NCI-H748 (cell line): ENCODE measurements around the gene DPH3.

Experiments
- DNase-seq: peaks from one replicate; lab custom pipeline; 2025; ENCODE audit not compliant: unreplicated experiment; lab: John Stamatoyannopoulos, UW

Gene DPH3

GRCh38 chr3:16294844-16295243, 30.1 kb upstream of the DPH3 start:
- DNase-seq: no peak

DNA sequence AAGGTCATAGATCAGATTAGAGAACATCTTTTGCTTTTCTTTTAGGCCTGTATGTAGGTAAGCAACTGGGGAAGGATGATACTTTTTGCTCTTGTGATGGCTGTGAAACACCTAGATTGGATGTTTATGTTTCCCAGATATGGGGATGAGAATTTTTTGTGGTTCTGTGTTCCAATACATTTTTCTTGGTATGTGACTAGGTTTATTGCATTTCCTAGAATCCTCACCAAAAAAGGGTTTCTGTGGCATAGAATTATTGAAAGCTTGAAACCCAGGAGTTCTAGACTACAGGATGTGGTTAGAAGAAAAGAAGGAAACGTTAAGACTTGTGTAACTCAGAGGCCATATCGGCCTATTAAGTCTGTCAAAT, 26.1 kb upstream of the DPH3 start:
- no peak for DNase-seq

GRCh38 chr3:16290007-16290826, 25.5 kb upstream of the DPH3 start:
- peak; percentile 30 for DNase-seq

GRCh38 chr3:16289144-16289889, 24.6 kb upstream of the DPH3 start:
- DNase-seq: no peak

DNA sequence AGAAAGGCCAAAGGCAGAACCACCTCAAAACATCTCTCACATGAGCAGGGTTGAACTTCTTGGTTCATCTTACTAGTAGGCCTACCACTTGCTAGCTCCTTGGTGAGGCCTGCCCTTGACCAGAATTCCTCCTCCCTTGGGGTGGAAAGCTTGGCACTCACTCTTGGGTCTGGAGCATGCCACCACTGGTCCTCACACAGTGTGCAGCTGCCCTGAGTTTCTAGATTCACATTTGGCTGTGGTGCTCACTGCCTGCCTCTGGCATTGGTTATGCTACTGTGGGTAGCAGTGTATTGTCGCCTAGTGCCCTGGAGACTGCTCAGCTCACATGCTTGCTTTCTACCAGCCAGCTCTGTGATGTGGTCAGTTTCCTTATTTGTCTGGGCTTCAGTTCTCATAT, 23.9 kb upstream of the DPH3 start:
- no peak for DNase-seq

DNA sequence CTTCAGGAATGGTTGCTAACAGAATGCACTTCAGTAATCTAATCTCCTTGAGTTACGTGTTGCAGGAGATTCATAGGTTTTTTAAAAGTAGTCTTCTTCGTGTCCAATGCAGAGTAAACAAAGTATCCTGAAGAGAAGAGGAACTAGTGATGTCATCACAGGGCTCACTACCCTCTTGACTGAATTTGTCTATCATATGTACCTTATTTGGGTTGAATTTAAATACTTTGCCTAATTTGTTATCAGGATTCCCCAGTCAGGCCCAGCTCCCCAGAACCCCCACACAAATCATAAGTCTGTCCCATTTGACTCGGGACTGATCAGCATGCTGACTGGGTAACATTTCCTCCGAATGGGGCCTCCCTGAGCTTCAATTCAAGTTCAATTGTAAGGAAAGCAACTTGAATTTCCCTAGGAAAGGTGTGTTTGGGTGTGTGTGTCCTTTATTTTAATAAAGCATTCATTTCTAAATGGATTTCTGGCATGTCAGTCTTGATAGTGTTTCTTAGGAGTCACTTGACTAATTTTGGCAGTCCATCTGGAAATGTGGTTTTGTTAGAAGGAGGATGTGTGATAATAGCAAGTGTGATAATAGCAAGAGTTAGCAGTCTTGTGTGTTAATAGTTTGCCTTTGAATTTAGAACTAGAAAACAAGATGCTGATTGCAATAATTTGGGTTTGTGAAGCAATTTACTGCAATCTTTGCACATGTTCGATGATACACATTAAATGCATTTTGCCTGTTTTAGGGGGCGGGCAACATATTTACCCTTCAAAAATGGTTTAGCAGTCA, 22.2 kb upstream of the DPH3 start:
- DNase-seq: no peak

DNA sequence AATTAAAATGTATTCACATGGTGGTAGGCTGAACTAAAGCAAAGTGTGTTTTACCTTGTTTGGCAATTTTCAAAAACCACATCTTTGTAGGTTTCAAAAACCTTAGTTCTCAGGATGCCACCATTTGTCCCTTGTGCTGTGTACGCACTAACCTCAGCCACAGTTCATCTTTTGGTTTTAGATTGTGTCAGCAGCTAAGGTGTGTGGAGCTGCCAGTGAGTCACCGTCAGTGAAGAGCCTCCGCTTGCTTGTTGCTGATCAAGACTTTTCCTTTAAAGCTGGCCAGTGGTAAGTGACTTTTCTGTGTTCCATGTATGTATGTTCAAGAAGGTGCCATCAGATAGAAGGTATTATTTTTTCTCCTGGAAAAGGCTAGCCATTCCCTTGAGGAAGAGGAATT, 21.4 kb upstream of the DPH3 start:
- no peak for DNase-seq

DNA sequence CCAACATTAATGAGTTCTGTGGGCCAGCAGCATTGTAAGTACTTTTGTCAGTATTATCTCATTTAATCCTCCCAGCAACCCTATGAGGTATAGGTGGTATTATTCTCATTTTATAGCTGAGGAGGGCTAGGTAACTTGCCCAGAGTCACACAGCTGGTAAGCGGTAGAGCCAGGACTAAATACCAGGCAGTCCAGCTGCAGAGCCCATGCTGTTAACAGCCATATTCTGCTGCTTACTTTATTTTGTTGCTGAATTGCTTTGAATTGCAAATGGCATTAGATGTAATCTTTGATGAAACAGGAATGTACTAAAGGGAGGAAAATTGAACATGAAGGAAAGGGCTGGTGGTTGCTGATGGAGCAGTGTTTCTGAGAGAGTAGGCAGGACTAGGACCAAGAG, 19.9 kb upstream of the DPH3 start:
- no peak for DNase-seq

GRCh38 chr3:16280671-16281070, 15.9 kb upstream of the DPH3 start:
- no peak for DNase-seq

GRCh38 chr3:16279010-16279801, 14.5 kb upstream of the DPH3 start:
- no peak for DNase-seq

GRCh38 chr3:16277471-16277870, 12.7 kb upstream of the DPH3 start:
- DNase-seq: no peak

- DNase-seq: no peak
Observed at GRCh38 chr3:16273867-16274266, 9.1 kb upstream of the DPH3 start.

DNA sequence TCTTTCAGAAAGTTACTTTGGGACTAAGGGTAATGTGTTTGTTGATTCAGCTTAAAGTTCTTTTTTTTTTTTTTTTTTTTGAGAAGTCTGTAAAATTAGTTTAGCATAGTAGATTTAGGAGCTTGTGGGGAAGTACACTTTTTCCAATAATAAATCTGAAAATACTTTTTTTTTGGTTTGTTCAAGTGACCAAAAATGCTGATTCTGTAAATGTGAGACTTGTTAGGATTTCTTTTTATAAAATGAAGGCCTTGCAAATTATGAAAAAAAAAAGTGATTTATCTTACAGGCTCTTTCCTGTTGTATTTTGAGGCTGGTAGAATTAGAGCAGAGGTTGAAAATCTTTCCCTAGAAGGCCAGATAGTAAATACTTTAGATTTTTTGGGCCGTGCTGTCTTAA, 7.8 kb upstream of the DPH3 start:
- no peak for DNase-seq

- no peak for DNase-seq
Observed at GRCh38 chr3:16270855-16271254, 6.1 kb upstream of the DPH3 start.

- no peak for DNase-seq
Observed at GRCh38 chr3:16266714-16267113, 2.0 kb upstream of the DPH3 start.

- DNase-seq: no peak
Observed at GRCh38 chr3:16265455-16265786, 678 bp upstream of the DPH3 start.

DNA sequence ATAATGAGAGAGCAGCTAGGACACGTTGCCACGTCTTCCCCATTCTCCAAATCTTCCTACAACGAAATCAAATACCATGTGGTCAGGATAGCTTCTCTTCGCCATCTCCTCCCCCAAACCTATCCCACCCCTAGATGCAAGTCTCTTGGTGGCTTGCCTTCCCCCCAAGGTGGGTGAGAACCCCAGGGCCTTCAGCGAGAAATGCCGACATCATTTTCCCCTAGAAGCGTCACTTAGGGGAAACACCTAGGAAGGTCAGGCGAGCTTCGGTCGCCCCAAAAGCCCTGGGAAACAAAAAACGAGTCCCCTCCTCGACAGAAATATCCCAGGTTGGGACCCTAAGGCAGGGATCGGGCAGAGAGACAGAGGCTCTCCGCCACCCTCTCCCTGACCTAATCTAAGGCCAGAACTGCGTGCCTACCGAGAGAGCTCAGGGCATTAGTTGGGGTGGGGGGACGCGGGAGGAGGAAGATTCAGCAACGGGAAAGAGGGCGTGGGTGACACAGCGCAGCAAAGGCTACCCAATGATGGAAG, 502 bp downstream of the DPH3 start:
- DNase-seq: no peak

GRCh38 chr3:16262174-16262573, 2.6 kb downstream of the DPH3 start:
- no peak for DNase-seq

DNA sequence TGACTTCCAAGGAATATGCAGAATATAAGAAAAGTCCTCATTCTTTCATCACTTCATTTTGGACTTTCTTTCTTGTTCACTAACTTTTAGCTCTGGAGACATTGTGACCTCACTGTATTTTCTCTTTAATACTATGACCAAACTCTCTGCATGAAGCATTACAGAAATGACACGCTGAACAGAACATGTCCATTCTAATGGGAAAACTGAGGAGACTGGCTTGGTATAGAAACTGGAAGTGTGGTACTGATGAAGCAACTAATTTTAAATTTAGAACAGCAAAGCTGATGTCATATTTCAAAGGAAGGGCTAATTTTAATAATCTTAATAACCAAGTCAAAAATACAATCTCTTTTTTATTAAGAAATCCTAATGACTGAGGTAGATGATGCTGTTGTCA, 4.7 kb downstream of the DPH3 start:
- no peak for DNase-seq

DNA sequence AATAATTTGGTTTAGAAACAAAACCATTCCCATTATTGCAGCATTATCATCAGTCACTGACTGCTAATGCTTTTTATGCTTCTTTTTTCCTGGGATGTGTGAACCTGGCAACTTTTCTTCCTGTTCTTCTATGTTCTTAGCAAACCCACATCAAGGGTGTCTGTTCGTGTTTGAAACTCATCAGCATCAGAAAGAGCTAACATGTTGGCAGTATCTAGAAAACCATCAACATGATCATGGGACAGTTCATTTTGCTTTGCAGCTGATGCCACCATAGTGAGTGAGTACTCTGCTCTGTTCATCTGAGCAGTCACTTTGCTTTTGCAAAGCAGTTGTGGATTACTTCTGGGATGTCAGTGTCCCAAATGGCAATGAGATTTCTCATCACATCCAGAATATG, 5.9 kb downstream of the DPH3 start:
- DNase-seq: no peak

- no peak for DNase-seq
Observed at GRCh38 chr3:16258177-16258576, 6.6 kb downstream of the DPH3 start.
